Measurements from ENCODE around the gene EPAS1.
"Not testable (repeated sequence)": the region's sequence is repeated elsewhere in the genome, so short reads cannot be mapped to it uniquely, and the experiment has no call there.

The EPAS1 gene

GRCh38 chr2:46383113-46383395 is 85.8 kb downstream of the EPAS1 start:
- DNase-seq (ENCODE audit: low read depth), result no peak

- no peak for DNase-seq (ENCODE audit: low read depth)
Observed at GRCh38 chr2:46383784-46384456, 86.7 kb downstream of the EPAS1 start.

- DNase-seq (ENCODE audit: low read depth), result no peak
Observed at GRCh38 chr2:46384457-46384815, 87.2 kb downstream of the EPAS1 start.

- DNase-seq (ENCODE audit: low read depth), result no peak
Observed at GRCh38 chr2:46385786-46386577, 88.8 kb downstream of the EPAS1 start.

GRCh38 chr2:46386763-46387162 is 89.6 kb downstream of the EPAS1 start:
- no peak for DNase-seq (ENCODE audit: low read depth)

GRCh38 chr2:46387292-46387691 is 90.1 kb downstream of the EPAS1 start:
- no peak for DNase-seq (ENCODE audit: low read depth)

GRCh38 chr2:46387886-46388515 is 90.8 kb downstream of the EPAS1 start:
- DNase-seq (ENCODE audit: low read depth), result no peak

GRCh38 chr2:46388881-46389280 is 91.7 kb downstream of the EPAS1 start:
- DNase-seq (ENCODE audit: low read depth), result no peak

- DNase-seq (ENCODE audit: low read depth), result no peak
Observed at GRCh38 chr2:46389417-46389916, 92.3 kb downstream of the EPAS1 start.

GRCh38 chr2:46390036-46390435 is 92.8 kb downstream of the EPAS1 start:
- no peak for DNase-seq (ENCODE audit: low read depth)

- no peak for DNase-seq (ENCODE audit: low read depth)
Observed at GRCh38 chr2:46390901-46391395, 93.7 kb downstream of the EPAS1 start.

- no peak for DNase-seq (ENCODE audit: low read depth)
Observed at GRCh38 chr2:46392561-46393346, 95.5 kb downstream of the EPAS1 start.

- no peak for DNase-seq (ENCODE audit: low read depth)
Observed at GRCh38 chr2:46393347-46393820, 96.2 kb downstream of the EPAS1 start.

- no peak for DNase-seq (ENCODE audit: low read depth)
Observed at GRCh38 chr2:46393865-46394264, 96.7 kb downstream of the EPAS1 start.

GRCh38 chr2:46394649-46395510 is 97.7 kb downstream of the EPAS1 start:
- DNase-seq (ENCODE audit: low read depth), result no peak

- not testable (repeated sequence) for DNase-seq (ENCODE audit: low read depth)
Observed at GRCh38 chr2:46395730-46396129, 98.5 kb downstream of the EPAS1 start.

GRCh38 chr2:46400016-46400415 is 102.8 kb downstream of the EPAS1 start:
- DNase-seq (ENCODE audit: low read depth), result no peak

- no peak for DNase-seq (ENCODE audit: low read depth)
Observed at GRCh38 chr2:46402874-46403273, 105.7 kb downstream of the EPAS1 start.

- DNase-seq (ENCODE audit: low read depth), result no peak
Observed at GRCh38 chr2:46404181-46404759, 107.1 kb downstream of the EPAS1 start.

- no peak for DNase-seq (ENCODE audit: low read depth)
Observed at GRCh38 chr2:46407852-46408455, 110.7 kb downstream of the EPAS1 start.

All from T-helper 22 cell (primary cell).